H1 (cell line): Measurements from ENCODE around the gene COL8A2. TPM values are rescaled to one million over a fixed set of nuclear protein-coding genes. Genes with fewer than 3 reads are reported as not detected.

ENCODE experiments used
- CTCF ChIA-PET: fragments of 300-600 bp; sonication (Branson Sonifier 250); formaldehyde crosslinking; loops from one replicate; lab custom pipeline; 2021; ENCODE audit not compliant: partially characterized antibody; lab: Charles Lee
- POLR2A ChIA-PET: fragments of 300-600 bp; sonication (Branson Sonifier 250); formaldehyde crosslinking; loops from one replicate; lab custom pipeline; 2021; ENCODE audit warnings: inconsistent platforms; ENCODE audit not compliant: partially characterized antibody; lab: Charles Lee
- DNase-seq, 2 experiments: peaks; one replicate each; pipeline versions ENCODE4 v3.0.0 to v3.0.0-alpha.2; 2010 to 2022; ENCODE audit warnings: low spot score in 2 of 2, low read depth in 1 of 2, mixed read lengths in 1 of 2
- FAIRE-seq: peaks from 2 replicates; lab custom pipeline; 2011; peaks lifted over from hg19 to GRCh38; lab: Jason Lieb, UNC
- H2AFZ ChIP-seq: 2 replicates; pipeline ENCODE4 v1.8.1; 2012; ENCODE audit warnings: low read length, inconsistent platforms
- H2AK5ac ChIP-seq: 2 replicates; pipeline ENCODE4 v1.6.1; 2013; ENCODE audit warnings: low read depth, low read length
- H2BK120ac ChIP-seq: replicated peaks from 2 replicates; pipeline ENCODE3; 2013; ENCODE audit warnings: low read depth, low read length, inconsistent platforms
- H2BK12ac ChIP-seq: 2 replicates; pipeline ENCODE4 v1.6.1; 2013; ENCODE audit warnings: low read depth, low read length
- H2BK15ac ChIP-seq: 2 replicates; pipeline ENCODE4 v1.6.1; 2013; ENCODE audit warnings: low read length
- H2BK20ac ChIP-seq: 2 replicates; pipeline ENCODE4 v1.6.1; 2013; ENCODE audit warnings: low read length
- H2BK5ac ChIP-seq: 2 replicates; pipeline ENCODE4 v1.6.1; 2013; ENCODE audit warnings: low read depth, low read length
- H3K14ac ChIP-seq: 2 replicates; pipeline ENCODE4 v1.6.1; 2013; ENCODE audit warnings: inconsistent platforms; ENCODE audit not compliant: insufficient read length
- H3K18ac ChIP-seq: 2 replicates; pipeline ENCODE4 v1.6.1; 2013; ENCODE audit warnings: low read length; ENCODE audit errors: extremely low read depth
- H3K23ac ChIP-seq: 2 replicates; pipeline ENCODE4 v1.6.1; 2013; ENCODE audit warnings: inconsistent platforms; ENCODE audit not compliant: insufficient read length
- H3K23me2 ChIP-seq: 2 replicates; pipeline ENCODE4 v1.6.1; 2013; ENCODE audit warnings: low read depth, low read length
- H3K27ac ChIP-seq: 2 replicates; pipeline ENCODE4 v1.6.1; 2011; ENCODE audit warnings: low read depth, low read length, inconsistent platforms
- H3K27me3 ChIP-seq, 4 experiments: replicated peaks in 1 of 4; 1 replicate in 1 of 4; 2 replicates in 3 of 4; pipeline versions ENCODE4 v1.6.1 to v1.8.1; 2011 to 2013; ENCODE audit warnings: low read length in 3 of 4, mild to moderate bottlenecking in 3 of 4, inconsistent platforms in 2 of 4, mixed read lengths in 2 of 4, moderate library complexity in 1 of 4; ENCODE audit not compliant: control insufficient read depth in 3 of 4, insufficient read depth in 3 of 4; ENCODE audit errors: extremely low read depth in 1 of 4
- H3K36me3 ChIP-seq, 4 experiments: 2 replicates each; pipeline versions ENCODE4 v1.6.1 to v1.8.1; 2011 to 2013; ENCODE audit warnings: mild to moderate bottlenecking in 4 of 4, low read length in 3 of 4, moderate library complexity in 2 of 4, control low read depth in 1 of 4, inconsistent platforms in 1 of 4; ENCODE audit not compliant: insufficient read depth in 4 of 4, control insufficient read depth in 2 of 4
- H3K4ac ChIP-seq: replicated peaks from 2 replicates; pipeline ENCODE3; 2013; ENCODE audit warnings: low read length, low read depth, mixed read lengths, inconsistent platforms; ENCODE audit not compliant: insufficient read length
- H3K4me1 ChIP-seq, 4 experiments: replicated peaks in 1 of 4; 1 replicate in 1 of 4; 2 replicates in 3 of 4; pipeline versions ENCODE4 v1.6.1 to v1.8.1; 2011 to 2013; ENCODE audit warnings: low read length in 3 of 4, inconsistent platforms in 2 of 4, mixed read lengths in 1 of 4; ENCODE audit not compliant: insufficient read depth in 4 of 4, control insufficient read depth in 3 of 4
- H3K4me2 ChIP-seq, 2 experiments: 2 replicates each; pipeline versions ENCODE4 v1.6.1 to v1.8.1; 2011 to 2013; ENCODE audit warnings: low read depth in 2 of 2, low read length in 2 of 2, control low read depth in 1 of 2, inconsistent platforms in 1 of 2, mild to moderate bottlenecking in 1 of 2; ENCODE audit not compliant: insufficient read depth in 1 of 2
- H3K4me3 ChIP-seq, 4 experiments: fragments of 200-600, 300-600 bp in 1 of 4; sonication (generic), shearing (Covaris generic), sonication (Bioruptor Twin) in 1 of 4; 2 replicates each; pipeline versions ENCODE4 v1.5.1 to v1.8.1; 2011 to 2016; ENCODE audit warnings: low read length in 4 of 4, low read depth in 3 of 4, control low read depth in 2 of 4, inconsistent platforms in 2 of 4, mild to moderate bottlenecking in 2 of 4, mixed read lengths in 1 of 4, moderate library complexity in 1 of 4; ENCODE audit not compliant: insufficient read depth in 2 of 4; ENCODE audit errors: extremely low read depth in 1 of 4
- H3K56ac ChIP-seq: replicated peaks from 2 replicates; pipeline ENCODE3; 2013; ENCODE audit warnings: low read depth, mild to moderate bottlenecking, mixed read lengths, low read length, inconsistent platforms; ENCODE audit not compliant: insufficient read length
- H3K79me1 ChIP-seq: 2 replicates; pipeline ENCODE4 v1.6.1; 2013; ENCODE audit warnings: low read depth, low read length, control low read depth
- H3K79me2 ChIP-seq, 2 experiments: 2 replicates each; pipeline versions ENCODE4 v1.6.1 to v1.8.1; 2012 to 2013; ENCODE audit warnings: low read length in 2 of 2, mild to moderate bottlenecking in 2 of 2, inconsistent platforms in 1 of 2; ENCODE audit not compliant: insufficient read depth in 2 of 2, control insufficient read depth in 1 of 2
- H3K9ac ChIP-seq, 4 experiments: replicated peaks in 1 of 4; 1 replicate in 1 of 4; 2 replicates in 3 of 4; pipeline versions ENCODE4 v1.6.1 to v1.8.1; 2011 to 2013; ENCODE audit warnings: low read depth in 3 of 4, low read length in 3 of 4, control low read depth in 2 of 4, mild to moderate bottlenecking in 2 of 4, moderate library complexity in 2 of 4, inconsistent platforms in 1 of 4; ENCODE audit errors: extremely low read depth in 1 of 4
- H3K9me3 ChIP-seq, 2 experiments: 2 replicates each; pipeline versions ENCODE4 v1.6.1 to v1.8.1; 2012 to 2013; ENCODE audit warnings: mild to moderate bottlenecking in 2 of 2, moderate library complexity in 2 of 2, control low read depth in 1 of 2, inconsistent platforms in 1 of 2, low read depth in 1 of 2, low read length in 1 of 2, mixed read lengths in 1 of 2; ENCODE audit not compliant: insufficient read depth in 2 of 2
- H4K20me1 ChIP-seq, 2 experiments: replicated peaks in 1 of 2; 2 replicates each; pipeline versions ENCODE3 to v1.8.1; 2011 to 2013; ENCODE audit warnings: inconsistent platforms in 2 of 2, low read length in 2 of 2, mild to moderate bottlenecking in 1 of 2; ENCODE audit not compliant: insufficient read depth in 2 of 2, control insufficient read depth in 1 of 2
- H4K5ac ChIP-seq: 2 replicates; pipeline ENCODE4 v1.6.1; 2013; ENCODE audit warnings: low read length, low read depth, mixed read lengths, inconsistent platforms; ENCODE audit not compliant: insufficient read length
- H4K8ac ChIP-seq: 2 replicates; pipeline ENCODE4 v1.8.0; 2013; ENCODE audit warnings: mild to moderate bottlenecking, moderate library complexity, low read length, inconsistent platforms; ENCODE audit not compliant: insufficient read depth; ENCODE audit errors: extremely low read depth
- H4K91ac ChIP-seq: replicated peaks from 2 replicates; pipeline ENCODE3; 2013; ENCODE audit warnings: low read length, mixed read lengths, inconsistent platforms; ENCODE audit not compliant: insufficient read length
- ATF3 ChIP-seq: IDR thresholded peaks from 2 replicates; pipeline ENCODE4 v1.6.1; 2011; ENCODE audit warnings: low read depth, mild to moderate bottlenecking, low read length; ENCODE audit not compliant: insufficient read depth
- BRCA1 ChIP-seq: IDR thresholded peaks from 2 replicates; pipeline ENCODE4 v1.6.1; 2012; ENCODE audit warnings: low read depth, low read length, improper control_type of control experiment
- CREB1 ChIP-seq: IDR thresholded peaks from 2 replicates; pipeline ENCODE4 v1.6.1; 2012; ENCODE audit warnings: inconsistent platforms
- KDM5A ChIP-seq: fragments of 200-600 bp; IDR thresholded peaks from 2 replicates; pipeline ENCODE4 v1.7.1; 2012; ENCODE audit warnings: mild to moderate bottlenecking, low read length, inconsistent platforms, mixed read lengths
- PHF8 ChIP-seq: fragments of 200-600 bp; sonication (generic); conservative IDR thresholded peaks from 2 replicates; pipeline ENCODE4 v1.7.1; 2012; ENCODE audit warnings: low read depth, mild to moderate bottlenecking, inconsistent platforms, low read length, moderate library complexity
- POLR2AphosphoS5 ChIP-seq: IDR thresholded peaks from 2 replicates; pipeline ENCODE4 v1.6.1; 2011; ENCODE audit warnings: low read depth, low read length
- RAD21 ChIP-seq, 2 experiments: IDR thresholded peaks in 1 of 2; conservative IDR thresholded peaks in 1 of 2; 2 replicates each; pipeline ENCODE4 v1.6.1; 2011; ENCODE audit warnings: low read depth in 2 of 2, low read length in 2 of 2, improper control_type of control experiment in 1 of 2, inconsistent platforms in 1 of 2, mild to moderate bottlenecking in 1 of 2, moderate library complexity in 1 of 2
- SAP30 ChIP-seq: fragments of 300-600 bp; sonication (generic); IDR thresholded peaks from 2 replicates; pipeline ENCODE4 v1.7.1; 2012; ENCODE audit warnings: low read length, moderate library complexity, mild to moderate bottlenecking, inconsistent platforms; ENCODE audit not compliant: insufficient read depth, insufficient replicate concordance
- SP1 ChIP-seq: IDR thresholded peaks from 2 replicates; pipeline ENCODE4 v1.6.1; 2011; ENCODE audit warnings: low read depth, low read length
- SP4 ChIP-seq: IDR thresholded peaks from 2 replicates; pipeline ENCODE4 v1.6.1; 2012; ENCODE audit warnings: low read length, inconsistent platforms
- SRF ChIP-seq: IDR thresholded peaks from 2 replicates; pipeline ENCODE4 v1.6.1; 2011; ENCODE audit warnings: mild to moderate bottlenecking, low read depth, low read length, moderate library complexity
- YY1 ChIP-seq: IDR thresholded peaks from 2 replicates; pipeline ENCODE4 v1.6.1; 2011; ENCODE audit warnings: low read depth, mild to moderate bottlenecking, low read length
- WGBS, 2 experiments: shearing (Covaris generic) in 1 of 2; methylation state at CpG; one replicate each; pipeline versions ENCODE4 v1.1.6 to v1.1.7; 2013 to 2015; ENCODE audit warnings: low lambda C conversion rate in 2 of 2, mixed read lengths in 2 of 2, inconsistent platforms in 1 of 2, low coverage in 1 of 2, missing lambda C conversion rate in 1 of 2; ENCODE audit not compliant: insufficient replicate concordance in 2 of 2, insufficient coverage in 1 of 2, insufficient read length in 1 of 2; ENCODE audit errors: extremely low coverage in 1 of 2, missing lambda C conversion rate in 1 of 2; 5-methylcytosine and 5-hydroxymethylcytosine counted together
- polyA plus RNA-seq, 7 experiments: library from polyadenylated mRNA; depleted of rRNA in 3 of 7; stranded (reverse) in 5 of 7; unstranded in 2 of 7; fragments of >200 nt in 5 of 7; fragments of 200-250 nt in 2 of 7; gene quantifications; 1 replicate in 5 of 7; 2 replicates in 1 of 7; 4 replicates in 1 of 7; pipeline versions ENCODE4 v1.2.1 to v1.2.3, GENCODE V29; 2011 to 2013; ENCODE audit warnings: missing spikeins in 2 of 7, mixed read lengths in 2 of 7
- total RNA-seq: library from RNA; stranded (reverse); fragmentation: NEBNext Ultra II Directional; extraction: Animal tissue kit (Norgen Biotek cat#: 25700); gene quantifications from 2 replicates; pipeline ENCODE4 v1.2.1, GENCODE V29; 2021

Gene COL8A2
- total and polyA plus RNA-seq, 2 of the 8 experiments (the other 6 are each of a cell fraction or from before 2014, with no cell fraction given) = 2.1 to 2.8 TPM

GRCh38 chr1:36128126-36128904 lies 3.3 kb upstream of the COL8A2 start:
- H3K27ac ChIP-seq = no peak overlapping the region
- no peak overlapping the region for H2BK15ac ChIP-seq
- H3K56ac ChIP-seq = no peak overlapping the region
- H4K8ac ChIP-seq = no peak overlapping the region
- peaks cover 16 to 34% (median 28%) of the 10 kb centered on the region in 4 experiments for H3K27me3 ChIP-seq
- ChIA-PET CTCF (interaction anchor here (0.7 to 20.9 kb wide), 10 partner anchors 10 to 171 kb away, joined by 3 to 738 read pairs (median 4); partner anchors contain the start of genes ADPRS and TRAPPC3), POLR2A (interaction anchor here (1.0 to 1.7 kb wide), 5 partner anchors 9 to 152 kb away, joined by 3 to 5 read pairs (median 3); partner anchors contain the start of genes THRAP3 and TRAPPC3)
- FAIRE-seq (no peak), DNase-seq (no peak)
- no peak overlapping the region for H3K18ac ChIP-seq
- H4K5ac ChIP-seq = no peak overlapping the region
- no peak overlapping the region for H3K4me3 ChIP-seq
- H3K79me2 ChIP-seq = no peaks in the 10 kb centered on the region
- no peaks in the 10 kb centered on the region for H3K79me1 ChIP-seq
- no peak overlapping the region for H4K91ac ChIP-seq
- H3K9me3 ChIP-seq = no peaks in the 10 kb centered on the region
- H3K36me3 ChIP-seq = no peaks in the 10 kb centered on the region
- H4K20me1 ChIP-seq = peaks cover 0 to 5% of the 10 kb centered on the region in 2 experiments
- H2BK120ac ChIP-seq = no peak overlapping the region
- peaks cover 16% of the 10 kb centered on the region; the same call in 1 of the 2 replicates for H3K23me2 ChIP-seq
- H3K23ac ChIP-seq = no peak overlapping the region
- no peak overlapping the region for H3K14ac ChIP-seq
- no peak overlapping the region for H2AFZ ChIP-seq
- H2BK5ac ChIP-seq = no peak overlapping the region
- no peak overlapping the region for H2BK12ac ChIP-seq
- peaks cover 0 to 11% (median 5%) of the 10 kb centered on the region in 4 experiments; a peak in 5 of 7 replicates for H3K4me1 ChIP-seq
- no peak overlapping the region for H3K4me2 ChIP-seq
- WGBS, 2 experiments = 89% methylated on average over 11 of the region's 11 CpGs; no CpG with 5 or more reads in 1 of the 2 experiments
- H2BK20ac ChIP-seq = no peak overlapping the region
- no peak overlapping the region for H3K4ac ChIP-seq
- H3K9ac ChIP-seq = no peak overlapping the region
- no peak overlapping the region for H2AK5ac ChIP-seq
- TF ChIP-seq CREB1 (no peak), ATF3 (no peak), YY1 (no peak), SRF (no peak), SAP30 (no peak), SP1 (no peak), BRCA1 (no peak), SP4 (no peak), RAD21 (IDR thresholded peaks at IDR 0.05 in 1 of 2, conservative IDR thresholded peaks at IDR 0.05 in 1 of 2; ENCODE audit: low read depth in 2 of 2, low read length in 2 of 2) (no peak), KDM5A (no peak), POLR2AphosphoS5 (no peak), PHF8 (no peak)
